HG03066 (cell line): ENCODE data around the gene EIF2AK2.
"Not testable (repeated sequence)": the region's sequence is repeated elsewhere in the genome, so short reads cannot be mapped to it uniquely, and the experiment has no call there.

ENCODE experiments used
- ATAC-seq: cut with Tn5 transposase; IDR thresholded peaks from one replicate; pipeline ENCODE4 v1.9.1; 2021; ENCODE audit warnings: low read depth; ENCODE audit not compliant: unreplicated experiment

The EIF2AK2 gene

GRCh38 chr2:37156857-37157714 is at the start of gene EIF2AK2:
Gene EIF2AK2, minus strand, starts transcription at chr2:37156980. Its CDS starts 9,174 bp downstream, at chr2:37147806.
- peak; percentile 86 for ATAC-seq

DNA sequence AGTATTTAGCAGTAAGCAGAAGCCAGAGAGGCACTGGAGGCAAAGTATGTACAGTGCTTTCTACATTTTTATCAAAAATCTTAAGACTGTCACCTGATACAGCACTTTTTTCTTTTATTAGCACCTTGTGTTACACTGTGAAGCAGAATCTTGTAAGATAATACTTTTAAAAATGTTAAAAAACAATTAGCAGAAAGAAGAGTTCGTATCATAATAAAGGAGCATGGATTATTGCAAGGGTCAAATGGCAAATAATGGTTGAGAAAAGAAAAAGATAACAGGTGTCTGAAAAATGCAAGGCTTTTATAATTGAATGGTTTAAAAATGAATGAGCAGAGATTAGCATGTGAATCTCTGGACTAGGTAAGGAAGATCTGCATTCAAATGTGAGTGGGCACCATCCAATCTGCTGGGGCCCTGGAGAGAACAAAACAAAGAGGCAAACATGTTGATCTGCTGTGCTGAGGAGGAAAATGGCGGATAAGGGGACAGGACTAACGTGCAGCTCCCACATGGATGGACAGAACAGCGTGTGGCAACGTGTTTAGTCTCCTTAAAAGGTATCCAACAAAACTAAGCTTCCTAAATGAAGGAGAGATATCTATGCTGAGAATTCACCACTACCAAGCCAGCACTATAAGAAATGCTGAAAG is 49.0 kb upstream of the EIF2AK2 start:
- ATAC-seq = no peak

DNA sequence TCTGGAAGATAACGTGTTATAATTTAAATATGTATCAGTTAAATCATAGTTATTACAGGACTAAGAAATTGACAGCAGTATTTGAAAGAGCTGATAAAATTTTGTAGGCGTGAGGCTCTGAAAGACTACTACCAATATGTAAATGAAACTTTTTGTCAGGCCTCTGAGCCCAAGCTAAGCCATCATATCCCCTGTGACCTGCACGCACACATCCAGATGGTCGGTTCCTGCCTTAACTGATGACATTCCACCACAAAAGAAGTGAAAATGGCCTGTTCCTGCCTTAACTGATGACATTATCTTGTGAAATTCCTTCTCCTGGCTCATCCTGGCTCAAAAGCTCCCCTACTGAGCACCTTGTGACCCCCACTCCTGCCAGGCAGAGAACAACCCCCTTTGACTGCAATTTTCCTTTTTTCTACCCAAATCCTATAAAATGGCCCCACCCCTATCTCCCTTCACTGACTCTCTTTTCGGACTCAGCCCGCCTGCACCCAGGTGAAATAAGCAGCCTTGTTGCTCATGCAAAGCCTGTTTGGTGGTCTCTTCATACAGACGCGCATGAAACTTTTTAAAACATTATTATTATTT is 48.4 kb upstream of the EIF2AK2 start:
- ATAC-seq = not testable (repeated sequence)

DNA sequence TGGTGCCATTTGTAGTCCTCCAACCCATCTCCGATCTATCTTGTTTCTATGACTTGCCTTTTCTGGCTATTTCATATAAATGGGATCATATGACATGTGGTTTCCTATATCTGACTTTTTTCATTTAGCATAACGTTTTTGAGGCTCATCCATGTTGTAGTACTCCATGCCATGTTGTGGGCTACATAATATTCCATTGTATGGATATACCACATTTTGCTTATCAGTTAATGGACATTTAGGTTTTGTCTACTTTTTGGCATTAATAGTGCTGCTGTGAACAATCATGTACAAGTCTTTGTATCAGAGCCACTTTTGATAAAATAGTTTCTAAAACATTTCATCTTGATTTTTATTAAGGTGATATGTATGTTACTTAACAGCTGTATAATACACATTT is 46.9 kb upstream of the EIF2AK2 start:
- no peak for ATAC-seq

- ATAC-seq = no peak
Observed at GRCh38 chr2:37201766-37202165, 45.0 kb upstream of the EIF2AK2 start.

- ATAC-seq = no peak
Observed at GRCh38 chr2:37201208-37201607, 44.4 kb upstream of the EIF2AK2 start.

GRCh38 chr2:37198681-37199065 is 41.9 kb upstream of the EIF2AK2 start:
- ATAC-seq = no peak

DNA sequence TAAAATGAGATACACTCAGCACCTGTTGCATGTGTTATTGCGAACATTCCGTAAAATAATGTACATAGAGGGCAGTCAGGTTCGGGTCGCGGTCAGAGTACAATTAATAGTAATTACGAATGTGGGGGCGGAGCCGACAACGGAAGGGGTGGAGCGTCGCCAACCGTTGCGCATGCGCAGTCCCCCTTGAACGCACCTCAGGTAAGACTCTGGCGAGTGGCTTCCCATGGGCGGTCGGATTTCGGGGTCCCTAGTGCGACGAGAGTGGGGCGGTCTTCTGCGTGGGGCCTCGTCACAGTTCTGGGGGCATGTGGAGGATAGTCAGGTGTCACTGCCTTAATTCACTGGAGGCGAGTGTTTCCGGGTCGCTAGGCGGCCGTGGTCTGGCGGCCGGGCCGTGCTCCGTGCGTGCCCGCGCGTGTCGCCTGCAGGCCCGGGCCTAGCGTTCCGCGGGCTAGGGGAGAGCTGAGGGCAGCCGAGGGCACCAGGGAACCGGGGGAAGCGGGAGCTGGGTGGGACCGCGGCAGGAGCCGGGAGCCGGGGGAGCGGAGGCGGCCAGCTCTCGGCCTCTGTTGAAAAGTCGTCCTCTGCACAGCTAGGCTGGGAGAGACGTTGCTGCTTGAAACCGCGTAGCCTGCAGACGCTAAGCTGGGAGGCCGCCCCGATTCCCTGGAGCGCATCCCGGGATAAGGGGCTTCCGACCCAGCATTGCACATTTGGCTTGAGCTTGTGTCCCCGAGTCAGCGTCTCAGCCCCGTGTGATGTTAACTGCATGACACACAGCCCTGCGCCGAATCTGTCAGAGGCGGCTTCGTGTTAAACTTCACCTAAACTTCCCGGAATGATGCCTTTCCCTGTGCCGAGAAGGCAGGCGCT is 39.8 kb upstream of the EIF2AK2 start, which contains the start of gene CEBPZOS:
Gene CEBPZOS, plus strand, starts transcription at position 177 of the 876 bp plus-strand sequence. CDS start 3,209 bp downstream, outside the sequence.
- ATAC-seq = peak; percentile 60

DNA sequence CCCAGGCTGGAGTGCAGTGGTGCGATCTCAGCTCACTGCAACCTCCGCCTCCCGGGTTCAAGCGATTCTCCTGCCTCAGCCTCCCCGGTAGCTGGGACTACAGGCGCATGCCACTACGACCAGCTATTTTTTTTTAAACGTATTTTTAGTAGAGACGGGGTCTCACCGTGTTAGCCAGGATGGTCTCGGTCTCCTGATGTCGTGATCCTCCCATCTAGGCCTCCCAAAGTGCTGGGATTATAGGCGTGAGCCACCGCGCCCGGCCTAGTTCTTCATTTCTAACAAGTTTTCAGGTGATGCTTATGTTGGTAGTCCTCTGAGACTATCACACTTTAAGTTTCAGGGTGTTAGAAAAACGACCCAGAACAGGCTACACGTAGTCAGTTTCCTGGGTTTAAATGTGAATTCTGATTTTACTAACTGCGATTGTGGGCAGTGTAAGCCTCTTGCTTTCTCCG is 39.1 kb upstream of the EIF2AK2 start:
- not testable (repeated sequence) for ATAC-seq

DNA sequence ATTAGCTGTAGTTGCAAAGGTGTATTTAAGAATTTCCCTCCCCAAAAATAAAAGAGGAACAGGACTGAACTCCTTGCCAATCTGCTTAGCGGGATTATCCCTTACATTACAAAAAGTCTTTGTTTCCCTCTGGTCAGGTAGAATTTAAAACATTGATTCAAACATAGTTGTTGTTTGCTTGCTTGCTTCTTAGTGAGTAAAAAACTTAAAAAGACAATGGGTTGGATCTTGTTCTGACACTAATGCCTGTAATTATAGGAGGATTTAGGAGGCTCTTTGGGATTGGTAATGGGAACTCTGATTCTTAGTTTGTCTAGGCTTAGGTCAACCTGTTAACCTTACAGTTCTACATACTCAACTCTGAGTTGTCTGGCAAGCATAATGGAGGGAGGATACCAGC is 35.8 kb upstream of the EIF2AK2 start:
- ATAC-seq = no peak

GRCh38 chr2:37191747-37192146 is 35.0 kb upstream of the EIF2AK2 start:
- no peak for ATAC-seq

DNA sequence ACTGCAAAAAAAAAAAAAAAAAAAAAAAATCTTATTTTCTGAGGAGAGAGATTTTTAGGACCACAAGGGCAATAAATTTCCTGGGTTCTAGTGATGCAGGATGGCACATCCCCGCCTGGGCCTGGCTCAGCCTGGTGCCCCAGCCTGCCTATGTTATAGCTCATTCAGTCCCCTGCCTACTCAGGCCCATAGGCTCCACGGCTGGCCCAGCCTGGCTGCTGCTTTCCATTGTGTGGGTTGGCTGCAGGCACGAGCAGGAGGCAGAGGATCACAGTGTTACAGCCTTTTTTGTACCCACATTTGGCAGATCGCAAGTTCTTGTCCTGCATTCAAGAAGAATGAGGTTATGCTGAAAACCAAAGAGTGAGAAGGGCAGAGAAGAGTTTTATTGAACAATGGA is 34.5 kb upstream of the EIF2AK2 start:
- ATAC-seq = no peak

- no peak for ATAC-seq
Observed at GRCh38 chr2:37190290-37190689, 33.5 kb upstream of the EIF2AK2 start.

DNA sequence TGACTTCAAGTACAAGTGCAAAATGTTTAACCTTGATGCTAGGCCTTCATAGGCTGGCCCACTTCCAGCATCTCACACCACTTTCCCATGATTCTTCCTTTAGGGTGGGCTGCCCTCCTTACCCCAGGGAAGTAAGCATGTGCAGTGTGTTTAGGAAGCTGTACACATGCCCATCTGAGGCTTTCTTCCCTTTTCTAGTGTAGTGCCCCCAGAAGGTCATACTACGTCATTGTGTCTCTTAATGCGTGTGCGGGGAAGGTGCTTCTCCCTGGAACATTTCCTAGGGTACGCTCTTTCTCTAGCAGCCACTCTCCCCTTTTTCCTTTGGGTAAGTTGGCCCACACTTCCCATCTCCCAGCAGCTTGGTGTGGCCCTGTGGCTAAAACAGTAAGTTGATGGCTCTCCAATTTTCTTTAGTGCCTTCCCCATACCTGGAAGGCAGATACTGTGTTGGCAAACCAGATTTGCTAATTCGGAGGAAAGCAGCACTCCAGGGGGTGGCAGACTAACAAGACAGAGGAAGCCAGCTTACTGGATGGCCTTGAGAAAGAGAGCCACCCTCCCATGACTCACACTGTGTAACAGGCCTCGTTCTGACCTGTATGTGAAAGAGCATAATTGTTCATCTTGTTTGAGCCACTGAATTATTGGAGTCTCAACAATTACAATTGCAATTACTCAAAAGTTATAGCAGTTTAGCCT is 32.8 kb upstream of the EIF2AK2 start:
- ATAC-seq = no peak

GRCh38 chr2:37188570-37188969 is 31.8 kb upstream of the EIF2AK2 start, which contains the start of gene SULT6B1:
Gene SULT6B1, minus strand, starts transcription at chr2:37188670. Its CDS starts 30 bp downstream, at chr2:37188640.
- no peak for ATAC-seq

- no peak for ATAC-seq
Observed at GRCh38 chr2:37181726-37182684, 25.2 kb upstream of the EIF2AK2 start.

DNA sequence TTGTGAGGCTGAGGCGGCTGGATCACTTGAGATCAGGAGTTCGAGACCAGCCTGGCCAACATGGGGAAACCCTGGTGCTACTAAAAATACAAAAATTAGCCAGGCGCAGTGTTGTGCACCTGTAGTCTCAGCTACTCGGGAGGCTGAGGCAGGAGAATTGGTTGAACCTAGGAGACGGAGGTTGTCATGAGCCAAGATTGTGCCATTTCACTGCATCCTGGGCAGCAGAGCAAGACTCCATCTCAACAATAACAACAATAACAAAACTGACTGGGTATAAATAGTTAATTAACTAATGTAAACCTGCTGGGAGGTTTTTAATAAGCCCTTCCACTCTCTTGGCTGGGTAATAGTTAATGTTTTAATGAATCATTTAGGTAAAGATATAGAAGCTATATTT is 23.9 kb upstream of the EIF2AK2 start:
- ATAC-seq = no peak

GRCh38 chr2:37180006-37180639 is 23.3 kb upstream of the EIF2AK2 start:
- ATAC-seq = no peak
